ENCODE data around the gene TRIM62.

The TRIM62 gene

DNA sequence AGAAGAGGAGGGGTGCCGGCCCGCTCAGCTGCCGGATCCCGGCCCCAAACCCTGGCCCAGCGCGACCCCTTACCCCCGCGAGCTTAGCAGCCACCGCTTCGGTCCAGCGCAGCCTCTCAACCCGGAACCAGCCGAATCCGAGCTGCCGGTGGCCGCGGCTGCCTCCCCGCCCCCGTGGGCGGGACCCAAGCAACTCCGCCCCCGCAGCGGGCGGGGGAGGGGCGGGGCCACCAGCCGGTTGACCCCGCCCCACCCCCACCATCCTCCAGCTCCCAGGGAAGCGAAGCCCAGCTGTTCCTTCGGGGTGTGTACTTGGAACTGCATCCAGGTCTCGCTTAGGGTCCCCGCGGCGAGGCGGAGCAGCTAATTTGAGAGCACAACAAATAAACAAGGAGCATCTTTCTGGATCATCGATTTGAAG is at the start of gene TRIM62:
Gene TRIM62 (minus strand): TSS at position 123 of the 421 bp plus-strand sequence. CDS start 611 bp downstream, outside the sequence.
- DNase-seq, result peak; percentile 79

GRCh38 chr1:33231166-33231565 is 49.3 kb upstream of the TRIM62 start:
- no peak for DNase-seq

DNA sequence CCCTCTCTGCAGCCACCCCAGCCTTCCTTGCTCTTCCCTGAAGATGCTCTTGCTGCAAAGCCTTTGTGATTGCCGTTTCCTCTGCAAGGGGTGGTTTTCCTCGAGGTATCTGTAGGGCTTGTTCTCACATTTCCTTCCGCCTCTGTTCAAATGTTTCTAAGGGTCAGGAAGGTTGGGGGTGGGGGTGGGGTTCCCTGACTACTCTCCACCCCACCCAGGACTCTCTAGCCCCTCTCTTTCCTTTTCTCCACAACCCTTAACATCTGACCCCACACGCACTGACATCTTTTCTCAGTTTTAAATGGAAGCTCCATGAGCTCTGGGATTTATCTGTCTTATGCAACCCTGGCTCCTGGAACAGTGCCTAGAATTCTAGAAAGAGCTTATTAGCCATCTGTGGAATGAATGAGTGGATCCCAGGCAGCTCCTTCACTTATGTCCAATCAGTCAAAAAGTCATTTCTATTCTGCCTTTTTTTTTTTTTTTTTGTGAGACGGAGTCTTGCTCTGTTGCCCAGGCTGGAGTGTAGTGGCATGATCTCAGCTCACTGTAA is 47.2 kb upstream of the TRIM62 start:
- DNase-seq, result no peak

- DNase-seq, result no peak
Observed at GRCh38 chr1:33225586-33225985, 43.7 kb upstream of the TRIM62 start.

- DNase-seq, result no peak
Observed at GRCh38 chr1:33224166-33224707, 42.4 kb upstream of the TRIM62 start.

DNA sequence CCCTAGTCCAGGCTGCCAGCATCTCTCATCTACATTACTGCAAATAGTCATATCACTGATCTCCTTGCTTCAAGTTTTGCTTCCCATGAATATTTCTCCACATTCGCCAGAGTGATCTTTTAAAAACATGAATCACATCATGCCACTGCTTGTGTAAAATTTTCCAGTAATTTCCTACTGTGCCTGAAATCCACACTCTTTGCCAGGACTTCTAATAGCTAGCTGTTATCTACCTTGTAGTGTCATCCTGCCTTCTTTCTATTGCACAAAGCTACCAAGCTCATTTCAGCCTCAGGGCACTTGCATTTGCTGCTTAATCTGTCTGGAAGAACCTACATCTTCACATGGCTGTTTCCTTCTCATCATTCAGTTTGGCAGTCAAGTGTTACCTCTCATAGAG is 40.5 kb upstream of the TRIM62 start:
- DNase-seq, result no peak

- no peak for DNase-seq
Observed at GRCh38 chr1:33221385-33221758, 39.5 kb upstream of the TRIM62 start.

DNA sequence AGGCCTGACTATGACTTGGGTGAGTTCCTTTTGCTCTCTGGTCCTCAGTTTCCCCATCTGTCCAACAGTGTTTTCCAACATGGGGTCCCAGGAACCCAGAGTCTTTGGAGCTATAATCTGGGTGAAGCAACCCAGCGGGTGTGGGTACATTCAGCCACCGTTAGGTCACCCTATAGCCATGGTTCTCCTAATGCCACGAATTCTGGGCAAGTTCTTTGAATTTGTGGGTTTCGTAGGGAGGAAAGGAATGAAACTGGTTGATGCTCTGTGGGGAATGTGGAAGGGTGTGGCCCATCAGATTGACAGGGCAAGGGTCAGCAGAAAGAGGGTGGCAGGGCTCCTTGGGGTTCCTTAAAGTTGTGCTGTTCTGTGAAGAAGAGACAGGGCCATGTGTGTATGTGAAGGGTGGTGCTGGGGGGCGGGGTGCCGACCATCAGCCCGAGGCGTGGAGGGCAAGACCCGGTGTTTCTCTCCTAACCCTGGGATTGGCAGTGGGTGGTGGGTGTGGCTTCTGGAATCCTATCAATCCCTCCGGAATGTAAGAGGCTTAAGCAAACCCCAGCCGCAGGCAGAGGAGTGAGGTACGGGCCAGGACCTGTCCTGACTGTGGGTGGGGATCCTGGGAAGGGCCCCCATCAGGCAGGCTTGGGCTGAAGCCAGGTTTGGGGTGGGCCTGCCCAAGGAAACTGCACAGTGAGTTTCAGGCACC is 39.0 kb upstream of the TRIM62 start:
- no peak for DNase-seq

- DNase-seq, result no peak
Observed at GRCh38 chr1:33219886-33220661, 38.2 kb upstream of the TRIM62 start.

GRCh38 chr1:33211972-33212371 is 30.1 kb upstream of the TRIM62 start:
- no peak for DNase-seq

- DNase-seq, result no peak
Observed at GRCh38 chr1:33206340-33206739, 24.5 kb upstream of the TRIM62 start.

DNA sequence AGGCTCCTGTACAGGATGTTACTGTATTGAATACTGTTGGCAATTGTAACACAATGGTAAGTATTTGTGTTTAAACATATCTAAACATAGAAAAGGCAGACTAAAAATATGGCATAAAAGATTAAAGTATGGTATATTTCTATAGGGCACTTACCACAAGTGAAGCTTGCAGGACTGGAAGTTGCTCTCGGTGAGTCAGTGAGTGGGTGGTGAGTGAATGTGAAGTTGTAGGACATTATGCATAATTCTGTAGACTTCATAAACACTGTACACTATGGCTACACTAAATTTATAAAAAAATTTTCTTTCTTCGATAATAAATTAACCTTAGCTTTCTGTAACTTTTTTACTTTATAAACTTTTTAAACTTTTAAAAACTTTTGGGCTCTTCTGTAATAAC is 13.7 kb upstream of the TRIM62 start:
- DNase-seq, result no peak

DNA sequence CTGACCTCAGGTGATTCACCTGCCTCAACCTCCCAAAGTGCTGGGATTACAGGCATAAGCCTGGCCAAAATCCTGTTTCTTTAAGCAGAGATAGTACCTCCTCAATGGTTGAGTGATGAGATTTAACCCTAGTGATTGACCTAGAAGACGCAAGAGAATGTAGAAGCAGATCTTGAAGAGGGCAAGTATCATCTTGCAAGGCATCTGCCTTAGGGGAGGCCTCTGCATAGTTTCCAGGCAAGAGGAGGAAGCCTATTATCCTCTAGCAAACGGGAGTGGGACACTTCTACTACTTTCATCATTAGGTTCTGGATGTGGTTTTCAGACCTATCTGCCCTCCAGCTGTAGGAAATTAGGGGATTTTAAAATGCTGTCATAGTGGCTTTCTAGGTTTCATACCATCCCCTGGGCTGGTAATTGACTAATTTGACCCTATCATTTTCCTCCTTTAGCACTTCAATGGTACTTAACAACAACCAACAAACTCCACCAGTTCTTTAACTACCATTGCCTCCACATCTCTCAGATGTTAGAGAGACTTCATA is 10.0 kb upstream of the TRIM62 start:
- DNase-seq, result no peak

DNA sequence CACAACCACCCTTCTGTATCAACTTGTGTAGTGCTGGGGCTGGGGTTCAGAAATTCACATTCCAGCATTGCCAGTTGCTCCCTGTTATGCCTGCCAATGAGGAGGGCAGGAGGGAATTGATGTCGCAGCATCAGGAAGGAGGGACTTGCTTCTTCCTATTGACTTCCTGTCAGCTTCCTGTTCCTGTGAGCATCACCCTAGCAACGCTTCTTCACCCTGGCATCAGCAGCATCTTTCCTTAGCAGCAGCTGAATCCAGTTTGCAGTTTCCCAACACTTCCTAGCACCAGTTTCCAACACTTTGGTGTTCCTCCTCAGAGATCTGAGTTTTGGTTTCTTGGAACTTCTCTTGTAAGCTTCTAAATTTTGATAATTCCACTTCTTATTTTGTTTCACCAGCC is 8.9 kb upstream of the TRIM62 start:
- no peak for DNase-seq

GRCh38 chr1:33188572-33189275 is 6.9 kb upstream of the TRIM62 start:
- DNase-seq, result no peak

- DNase-seq, result no peak
Observed at GRCh38 chr1:33186936-33187335, 5.1 kb upstream of the TRIM62 start.

- no peak for DNase-seq
Observed at GRCh38 chr1:33185541-33185940, 3.7 kb upstream of the TRIM62 start.

DNA sequence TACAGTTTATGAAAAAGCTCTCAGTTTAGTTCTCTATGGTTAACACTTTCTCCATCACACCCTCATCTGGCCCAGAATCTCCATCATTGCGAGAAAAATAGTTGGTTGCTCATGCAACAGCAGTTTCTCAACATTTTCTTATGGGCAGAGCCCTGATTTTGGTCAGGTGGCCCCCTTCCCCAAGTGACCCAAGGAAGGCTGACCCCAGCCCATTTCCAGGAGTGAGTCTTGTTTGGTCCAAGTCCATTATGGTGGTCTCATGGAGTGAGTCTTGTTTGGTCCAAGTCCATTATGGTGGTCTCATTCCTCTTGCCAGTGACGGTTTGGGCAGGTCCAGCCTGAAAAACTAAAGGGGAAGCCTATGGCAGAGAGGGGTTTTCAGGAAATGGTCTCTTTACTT is 1.5 kb upstream of the TRIM62 start:
- DNase-seq, result no peak

DNA sequence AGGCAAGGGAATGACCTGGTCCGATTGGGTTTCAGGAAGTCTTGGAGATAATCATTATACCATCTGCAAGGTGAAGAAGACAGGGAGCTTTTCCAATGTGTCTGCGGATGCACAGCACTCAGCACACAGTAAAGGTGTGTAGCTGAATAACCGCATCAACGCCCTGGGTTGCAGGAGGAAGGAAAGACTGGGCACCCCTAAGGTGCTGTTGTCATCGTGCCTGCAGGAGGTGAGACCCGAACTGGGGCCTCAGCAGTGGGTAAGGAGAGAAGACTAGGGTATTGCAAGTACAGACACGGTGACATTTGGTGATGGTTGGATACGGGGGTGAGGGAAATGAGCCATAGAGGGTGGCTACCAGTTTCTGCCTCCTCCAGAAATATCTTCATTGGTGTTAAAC is 1.1 kb upstream of the TRIM62 start:
- DNase-seq, result no peak

- DNase-seq, result no peak
Observed at GRCh38 chr1:33182401-33182841, 578 bp upstream of the TRIM62 start.

DNA sequence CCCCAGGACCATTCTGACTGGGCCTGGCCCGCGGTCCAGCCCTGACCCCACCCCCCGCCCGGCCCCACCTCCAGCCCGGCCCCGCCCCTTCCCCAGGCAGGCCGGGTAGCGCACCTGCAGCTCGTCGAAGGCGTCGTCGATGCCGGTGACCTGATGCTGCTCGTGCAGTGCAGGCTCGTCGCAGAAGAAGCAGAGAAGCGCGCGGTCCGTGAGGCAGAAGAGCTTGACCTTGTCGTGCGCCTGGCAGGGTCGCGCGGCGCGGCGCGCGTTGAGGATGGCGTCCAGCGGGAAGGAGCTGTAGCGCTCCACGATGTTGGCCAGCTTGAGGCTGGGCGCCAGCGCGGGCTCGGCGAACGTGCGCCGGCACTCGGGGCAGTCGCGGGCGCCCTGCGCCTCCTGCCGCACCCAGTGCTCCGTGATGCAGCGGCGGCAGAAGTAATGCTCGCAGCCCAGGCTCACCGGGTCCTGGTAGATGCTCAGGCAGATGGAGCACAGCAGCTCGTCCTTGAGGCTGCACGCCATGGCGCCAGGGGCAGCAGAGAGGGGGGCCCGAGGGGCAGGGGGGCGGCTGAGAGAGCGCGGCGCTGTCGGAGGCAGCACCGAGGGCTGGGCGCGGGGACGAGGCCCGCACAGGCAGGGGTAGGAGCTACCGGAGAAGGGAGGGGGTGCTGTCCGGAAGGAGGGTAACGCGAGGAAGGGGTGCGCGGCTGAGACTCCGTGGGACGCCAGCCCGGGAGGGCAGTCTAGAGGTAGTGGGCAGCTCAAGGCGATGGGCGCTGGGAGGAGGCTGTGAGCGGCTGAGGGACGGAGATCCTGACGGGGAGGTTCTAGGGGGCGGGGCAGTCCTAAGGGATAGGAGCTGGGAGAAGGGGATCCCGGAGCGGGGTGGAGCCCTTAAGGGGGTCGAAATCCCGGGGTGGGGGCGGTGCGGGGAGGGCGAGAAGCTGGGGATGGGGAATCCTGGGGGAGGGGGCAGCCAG is 642 bp downstream of the TRIM62 start:
- peak; percentile 80 for DNase-seq
